Measurements from ENCODE around the gene SGMS2. TPM values are rescaled to one million over a fixed set of nuclear protein-coding genes. Genes with fewer than 3 reads are reported as not detected.

Gene SGMS2
- total and polyA plus RNA-seq, 7 donors, result 3.0 to 204 (median 101) TPM

GRCh38 chr4:107791902-107792301 is 32.8 kb upstream of the SGMS2 start:
- Histone ChIP-seq H3K4me1 (no peaks in the 10 kb centered on the region), H3K27me3 (no peaks in the 10 kb centered on the region), H3K36me3 (no peaks in the 10 kb centered on the region), H3K27ac (no peak overlapping the region), H3K9me3 (peaks cover 0 to 5% (median 0%) of the 10 kb centered on the region in 4 donors), H3K4me3 (no peak overlapping the region)
- TF ChIP-seq, protein P1, sequence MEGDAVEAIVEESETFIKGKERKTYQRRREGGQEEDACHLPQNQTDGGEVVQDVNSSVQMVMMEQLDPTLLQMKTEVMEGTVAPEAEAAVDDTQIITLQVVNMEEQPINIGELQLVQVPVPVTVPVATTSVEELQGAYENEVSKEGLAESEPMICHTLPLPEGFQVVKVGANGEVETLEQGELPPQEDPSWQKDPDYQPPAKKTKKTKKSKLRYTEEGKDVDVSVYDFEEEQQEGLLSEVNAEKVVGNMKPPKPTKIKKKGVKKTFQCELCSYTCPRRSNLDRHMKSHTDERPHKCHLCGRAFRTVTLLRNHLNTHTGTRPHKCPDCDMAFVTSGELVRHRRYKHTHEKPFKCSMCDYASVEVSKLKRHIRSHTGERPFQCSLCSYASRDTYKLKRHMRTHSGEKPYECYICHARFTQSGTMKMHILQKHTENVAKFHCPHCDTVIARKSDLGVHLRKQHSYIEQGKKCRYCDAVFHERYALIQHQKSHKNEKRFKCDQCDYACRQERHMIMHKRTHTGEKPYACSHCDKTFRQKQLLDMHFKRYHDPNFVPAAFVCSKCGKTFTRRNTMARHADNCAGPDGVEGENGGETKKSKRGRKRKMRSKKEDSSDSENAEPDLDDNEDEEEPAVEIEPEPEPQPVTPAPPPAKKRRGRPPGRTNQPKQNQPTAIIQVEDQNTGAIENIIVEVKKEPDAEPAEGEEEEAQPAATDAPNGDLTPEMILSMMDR (IDR thresholded peaks at IDR 0.05), result no peak
- TF ChIP-seq POLR2AphosphoS5 (IDR thresholded peaks at IDR 0.05), result no peak
- no peak for TF ChIP-seq POLR2A (IDR thresholded peaks at IDR 0.05)
- no peak for TF ChIP-seq EP300 (IDR thresholded peaks at IDR 0.05)
- no peak for DNase-seq
- 29 to 58% methylated on average over 3 of the region's 3 CpGs for WGBS, 2 donors
- intact Hi-C loops (cut with DNase I), result no loop called here

- no peak overlapping the region for H3K4me3 ChIP-seq
- 18 to 65% methylated on average over 2 of the region's 2 CpGs for WGBS, 2 donors
- intact Hi-C loops (cut with DNase I), result no loop called here
- no peaks in the 10 kb centered on the region for H3K36me3 ChIP-seq
- H3K27ac ChIP-seq, result no peak overlapping the region
- H3K4me1 ChIP-seq, result no peaks in the 10 kb centered on the region
- DNase-seq, result no peak
- TF ChIP-seq POLR2A (IDR thresholded peaks at IDR 0.05) (no peak), EP300 (IDR thresholded peaks at IDR 0.05) (no peak), POLR2AphosphoS5 (IDR thresholded peaks at IDR 0.05) (no peak)
- TF ChIP-seq, protein P1 (IDR thresholded peaks at IDR 0.05), result no peak
- peaks cover 0 to 5% (median 0%) of the 10 kb centered on the region in 4 donors for H3K9me3 ChIP-seq
- H3K27me3 ChIP-seq, result no peaks in the 10 kb centered on the region
Measured at GRCh38 chr4:107792711-107793110, 32.0 kb upstream of the SGMS2 start.

DNA sequence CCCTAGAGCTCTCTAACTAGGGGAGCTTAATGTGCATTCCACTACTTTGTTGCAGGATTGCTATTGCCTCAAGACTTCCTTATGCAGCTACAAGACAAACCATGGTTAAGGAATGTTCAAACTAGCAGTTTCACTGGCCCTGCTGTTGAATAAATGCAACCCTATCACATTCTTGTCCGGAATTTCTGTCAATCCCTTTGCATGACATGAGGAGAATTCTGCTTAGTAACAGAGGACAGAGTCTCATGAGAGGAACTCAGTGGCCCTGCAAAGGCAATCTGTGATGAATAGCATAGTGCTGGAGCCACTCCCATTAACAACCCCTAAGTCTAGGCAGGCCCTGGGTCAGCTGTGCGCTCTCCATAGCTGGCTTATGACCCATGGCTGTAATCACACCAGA is 30.7 kb upstream of the SGMS2 start:
- no peaks in the 10 kb centered on the region for H3K27me3 ChIP-seq
- no peaks in the 10 kb centered on the region for H3K36me3 ChIP-seq
- no peaks in the 10 kb centered on the region for H3K9me3 ChIP-seq
- WGBS, 2 donors, result 27 to 77% methylated on average over 2 of the region's 2 CpGs
- DNase-seq, result no peak
- no peaks in the 10 kb centered on the region for H3K4me1 ChIP-seq
- TF ChIP-seq POLR2AphosphoS5 (IDR thresholded peaks at IDR 0.05) (no peak), POLR2A (IDR thresholded peaks at IDR 0.05) (no peak), EP300 (IDR thresholded peaks at IDR 0.05) (no peak)
- TF ChIP-seq, protein P1 (IDR thresholded peaks at IDR 0.05), result no peak
- no peak overlapping the region for H3K4me3 ChIP-seq
- H3K27ac ChIP-seq, result no peak overlapping the region
- intact Hi-C loops (cut with DNase I), result no loop called here

GRCh38 chr4:107799669-107800450 is 24.9 kb upstream of the SGMS2 start:
- 3 to 31% methylated on average over 10 of the region's 10 CpGs for WGBS, 2 donors
- TF ChIP-seq EP300 (IDR thresholded peaks at IDR 0.05) (no peak), POLR2A (IDR thresholded peaks at IDR 0.05) (no peak), POLR2AphosphoS5 (IDR thresholded peaks at IDR 0.05) (no peak)
- TF ChIP-seq, protein P1 (IDR thresholded peaks at IDR 0.05), result no peak
- Histone ChIP-seq H3K36me3 (no peaks in the 10 kb centered on the region), H3K9me3 (no peaks in the 10 kb centered on the region), H3K4me3 (no peak overlapping the region), H3K27me3 (no peaks in the 10 kb centered on the region), H3K4me1 (no peaks in the 10 kb centered on the region), H3K27ac (no peak overlapping the region)
- DNase-seq, result no peak
- intact Hi-C loops (cut with DNase I), result no loop called here
